Measurements from ENCODE around the gene MTHFR.
"Not testable (repeated sequence)": the region's sequence is repeated elsewhere in the genome, so short reads cannot be mapped to it uniquely, and the experiment has no call there.

The MTHFR gene

DNA sequence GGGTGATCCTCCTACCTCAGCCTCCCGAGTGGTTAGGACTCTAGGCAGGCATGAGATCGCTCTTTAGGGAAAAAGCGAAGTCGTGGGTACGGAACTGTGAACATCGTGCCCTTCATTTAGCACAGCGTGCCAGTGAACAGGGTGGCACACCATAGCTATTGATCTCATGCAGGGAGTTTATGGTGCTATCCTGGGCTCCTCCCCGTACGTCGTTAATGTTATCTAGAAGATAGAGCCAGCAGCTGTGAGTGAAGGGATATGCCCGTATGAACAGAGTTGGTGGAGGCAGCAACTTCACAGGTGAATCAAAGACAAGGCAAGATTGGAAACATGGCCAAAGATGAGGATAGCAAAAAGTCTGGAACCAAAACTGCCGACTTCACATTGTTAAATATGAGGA is 11.4 kb upstream of the MTHFR start:
- DNase-seq (ENCODE audit: low read depth, low spot score): no peak
- H3K4me3 ChIP-seq (ENCODE audit: low read depth, low read length): no peak overlapping the region
- in situ Hi-C loops (cut with HindIII; ENCODE audit: low sequenced_read_pairs): no loop called here
- TF ChIP-seq, protein P1, sequence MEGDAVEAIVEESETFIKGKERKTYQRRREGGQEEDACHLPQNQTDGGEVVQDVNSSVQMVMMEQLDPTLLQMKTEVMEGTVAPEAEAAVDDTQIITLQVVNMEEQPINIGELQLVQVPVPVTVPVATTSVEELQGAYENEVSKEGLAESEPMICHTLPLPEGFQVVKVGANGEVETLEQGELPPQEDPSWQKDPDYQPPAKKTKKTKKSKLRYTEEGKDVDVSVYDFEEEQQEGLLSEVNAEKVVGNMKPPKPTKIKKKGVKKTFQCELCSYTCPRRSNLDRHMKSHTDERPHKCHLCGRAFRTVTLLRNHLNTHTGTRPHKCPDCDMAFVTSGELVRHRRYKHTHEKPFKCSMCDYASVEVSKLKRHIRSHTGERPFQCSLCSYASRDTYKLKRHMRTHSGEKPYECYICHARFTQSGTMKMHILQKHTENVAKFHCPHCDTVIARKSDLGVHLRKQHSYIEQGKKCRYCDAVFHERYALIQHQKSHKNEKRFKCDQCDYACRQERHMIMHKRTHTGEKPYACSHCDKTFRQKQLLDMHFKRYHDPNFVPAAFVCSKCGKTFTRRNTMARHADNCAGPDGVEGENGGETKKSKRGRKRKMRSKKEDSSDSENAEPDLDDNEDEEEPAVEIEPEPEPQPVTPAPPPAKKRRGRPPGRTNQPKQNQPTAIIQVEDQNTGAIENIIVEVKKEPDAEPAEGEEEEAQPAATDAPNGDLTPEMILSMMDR (IDR thresholded peaks at IDR 0.05; ENCODE audit: low read depth, low read length): no peak

DNA sequence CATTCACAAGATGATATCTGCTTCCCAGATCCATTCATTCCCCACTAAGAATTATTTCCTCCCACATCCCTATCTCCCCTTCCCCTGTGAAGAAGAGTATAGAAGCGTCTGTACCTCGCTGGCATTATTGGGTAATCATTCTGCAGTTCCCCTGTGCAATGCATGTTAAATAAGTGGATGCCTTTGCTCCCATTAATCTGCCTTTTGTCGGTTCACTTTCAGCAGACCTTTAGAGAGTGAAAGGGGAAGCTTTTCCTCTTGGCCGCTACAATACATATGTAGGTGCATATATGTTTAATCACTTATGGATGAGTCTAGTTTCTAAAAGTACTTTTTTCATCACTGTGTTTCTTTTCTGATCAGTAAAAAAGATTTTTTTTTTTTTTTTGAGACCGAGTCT is 7.3 kb upstream of the MTHFR start:
- in situ Hi-C loops (cut with HindIII; ENCODE audit: low sequenced_read_pairs): no loop called here
- no peak overlapping the region for H3K4me3 ChIP-seq (ENCODE audit: low read depth, low read length)
- TF ChIP-seq, protein P1 (IDR thresholded peaks at IDR 0.05; ENCODE audit: low read depth, low read length): no peak

DNA sequence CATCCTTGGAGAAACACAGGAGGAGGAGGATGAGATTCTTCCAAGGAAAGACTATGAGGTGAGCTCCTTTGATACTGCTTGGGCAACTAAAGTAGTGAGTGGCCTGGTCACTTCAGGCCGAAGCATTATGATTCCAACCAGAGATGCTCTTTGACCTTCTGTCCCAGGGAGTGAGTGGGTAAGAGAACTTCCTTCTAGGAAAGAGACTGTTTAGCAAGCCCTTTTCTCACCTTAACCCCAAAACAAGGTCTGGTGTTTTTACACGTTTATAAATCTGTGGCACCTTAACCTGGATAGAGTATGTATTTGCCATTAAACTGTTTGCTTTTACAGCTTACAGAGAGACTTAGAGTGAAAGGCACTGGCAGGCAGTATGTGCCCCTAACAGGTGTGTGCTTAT is 1.4 kb upstream of the MTHFR start:
- H3K4me3 ChIP-seq (ENCODE audit: low read depth, low read length): peak overlapping the region; percentile 61
- TF ChIP-seq, protein P1 (IDR thresholded peaks at IDR 0.05; ENCODE audit: low read depth, low read length): no peak
- DNase-seq (ENCODE audit: low read depth, low spot score): no peak
- in situ Hi-C loops (cut with HindIII; ENCODE audit: low sequenced_read_pairs): no loop called here

More for the DNA sequence above, 7.3 kb upstream of the MTHFR start:
- no peak for DNase-seq (ENCODE audit: low read depth, low spot score)

DNA sequence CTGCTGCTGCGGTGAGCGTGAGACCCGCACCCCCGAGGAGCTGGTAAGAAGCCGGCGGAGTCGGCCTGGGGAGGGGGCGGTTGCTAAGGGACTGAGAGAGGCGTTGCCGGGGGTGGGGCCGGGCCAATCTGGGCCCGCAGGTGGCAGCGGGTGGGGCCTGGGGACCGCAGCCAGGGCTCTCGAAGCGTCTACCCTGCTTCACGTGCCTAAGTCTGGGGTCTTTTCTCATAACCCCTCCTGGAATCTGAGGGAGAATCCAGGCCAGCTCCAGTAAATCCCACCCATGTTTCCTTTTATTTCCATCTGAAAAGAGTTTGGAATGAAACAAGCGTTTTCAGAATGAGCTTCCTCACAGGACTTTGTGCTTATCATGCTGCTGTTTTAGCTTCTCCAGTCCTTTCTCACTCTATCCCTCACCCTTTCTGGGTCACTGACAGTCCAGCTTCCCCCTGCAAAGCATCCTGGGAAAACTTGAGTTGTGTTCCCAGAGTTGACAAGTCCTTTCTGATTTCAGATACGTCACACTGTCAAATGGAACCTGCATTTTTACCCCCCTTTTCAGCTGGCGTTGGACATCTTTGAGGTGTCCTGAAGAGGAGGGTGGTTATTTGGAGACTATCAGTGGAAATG is 658 bp upstream of the MTHFR start:
- in situ Hi-C loops (cut with HindIII; ENCODE audit: low sequenced_read_pairs): no loop called here
- peak overlapping the region; percentile 61 for H3K4me3 ChIP-seq (ENCODE audit: low read depth, low read length)
- DNase-seq (ENCODE audit: low read depth, low spot score): no peak
- TF ChIP-seq, protein P1 (IDR thresholded peaks at IDR 0.05; ENCODE audit: low read depth, low read length): no peak

DNA sequence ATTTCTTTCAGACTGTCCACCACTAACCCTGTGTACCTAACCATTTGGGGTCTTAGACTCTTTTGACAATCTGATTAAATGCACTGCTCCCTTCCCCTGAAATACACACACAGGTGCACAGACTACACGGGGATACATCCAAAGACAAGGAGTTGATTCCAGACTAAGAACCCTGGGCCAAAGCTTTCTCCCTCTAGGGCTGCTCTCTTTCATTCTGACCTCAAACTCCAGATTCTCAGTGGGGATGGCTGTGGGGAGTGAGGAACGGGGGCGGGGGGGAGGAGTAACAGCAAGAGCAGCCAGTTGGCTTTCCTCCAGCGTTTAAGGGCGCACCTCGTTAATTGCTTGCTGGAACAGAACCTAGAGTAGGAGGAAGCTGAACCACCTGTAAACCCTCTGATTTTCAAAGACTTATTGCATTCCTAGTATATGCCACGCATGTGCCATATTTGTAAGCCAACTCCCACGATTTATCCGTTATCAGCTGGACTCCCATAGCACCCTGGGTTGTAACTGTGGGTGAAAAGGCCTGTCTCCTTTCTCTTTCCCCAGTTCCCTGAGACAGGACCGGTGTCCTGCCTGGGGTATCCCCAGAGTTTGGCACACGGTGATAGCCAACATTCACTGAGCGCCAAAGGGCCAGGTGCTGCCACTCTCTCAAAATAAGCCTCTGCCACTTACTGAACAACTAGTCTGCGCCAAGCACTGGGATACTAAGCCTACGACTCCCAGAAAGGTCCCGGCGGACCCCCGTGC is 920 bp downstream of the MTHFR start:
- DNase-seq (ENCODE audit: low read depth, low spot score): peak; percentile 56
- in situ Hi-C loops (cut with HindIII; ENCODE audit: low sequenced_read_pairs): no loop called here
- TF ChIP-seq, protein P1 (IDR thresholded peaks at IDR 0.05; ENCODE audit: low read depth, low read length): no peak
- H3K4me3 ChIP-seq (ENCODE audit: low read depth, low read length): peak overlapping the region; percentile 61

DNA sequence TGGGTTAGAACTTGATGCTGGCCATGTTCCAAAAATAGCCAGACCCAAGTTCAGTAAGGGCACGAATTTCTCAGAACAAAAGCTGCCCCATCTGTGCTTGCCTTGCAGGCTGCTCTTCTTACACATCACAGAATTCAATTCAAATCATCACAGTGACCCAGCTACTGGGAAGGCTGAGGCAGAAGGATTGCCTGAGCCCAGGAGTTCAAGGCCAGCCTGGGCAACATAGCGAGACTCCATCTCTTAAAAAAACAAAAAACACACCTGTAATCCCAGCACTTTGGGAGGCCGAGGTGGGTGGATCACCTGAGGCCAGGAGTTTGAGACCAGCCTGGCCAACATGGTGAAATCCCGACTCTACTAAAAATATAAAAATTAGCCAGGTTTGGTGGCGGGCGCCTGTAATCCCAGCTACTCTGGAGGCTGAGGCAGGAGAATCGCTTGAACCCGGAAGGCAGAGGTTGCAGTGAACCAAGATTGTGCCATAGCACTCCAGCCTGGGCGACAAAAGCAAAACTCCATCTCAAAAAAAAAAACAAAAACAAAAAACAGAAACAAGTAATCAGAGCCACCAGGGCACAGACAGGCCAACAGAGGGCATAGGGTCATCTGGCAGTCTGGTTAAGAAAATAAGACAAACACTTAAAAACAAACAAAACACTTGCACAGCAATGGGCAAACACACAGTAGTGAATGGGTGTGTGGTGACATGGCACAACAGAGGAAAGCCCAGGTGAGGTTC is 1.7 kb downstream of the MTHFR start:
- peak overlapping the region; percentile 61 for H3K4me3 ChIP-seq (ENCODE audit: low read depth, low read length)
- DNase-seq (ENCODE audit: low read depth, low spot score); in situ Hi-C loops (cut with HindIII; ENCODE audit: low sequenced_read_pairs): not testable (repeated sequence)

Data from astrocyte of the spinal cord (primary cell).